Natural killer cell (primary cell): Measurements from ENCODE around the gene KIRREL3. TPM values are rescaled to one million over a fixed set of nuclear protein-coding genes. Genes with fewer than 3 reads are reported as not detected.

Experiments used
- ATAC-seq, 3 donors: fragments of 150-1000 bp in 2 of 3; fragments of 200-7000 bp in 1 of 3; cut with Tn5 transposase; 1 replicate in 1 of 3; 2 replicates in 2 of 3; pipeline ENCODE4 v1.10.0; 2021; ENCODE audit warnings: mild to moderate bottlenecking in 2 of 3, moderate library complexity in 2 of 3
- DNase-seq, 2 donors: peaks; one replicate each; pipeline versions ENCODE4 v3.0.0 to v3.0.0-alpha.2; 2013 to 2021; ENCODE audit warnings: mixed read lengths in 1 of 2
- H3K27ac ChIP-seq: one replicate; pipeline ENCODE4 v1.5.1; 2013; ENCODE audit warnings: mild to moderate bottlenecking, low read length
- H3K27me3 ChIP-seq: one replicate; pipeline ENCODE4 v1.6.1; 2013; ENCODE audit warnings: low read length; ENCODE audit not compliant: control insufficient read depth, insufficient read depth
- H3K36me3 ChIP-seq: one replicate; pipeline ENCODE4 v1.6.1; 2013; ENCODE audit warnings: low read length; ENCODE audit not compliant: control insufficient read depth, insufficient read depth
- H3K4me1 ChIP-seq: one replicate; pipeline ENCODE4 v1.6.1; 2013; ENCODE audit warnings: low read length; ENCODE audit not compliant: control insufficient read depth, insufficient read depth
- H3K4me3 ChIP-seq: one replicate; pipeline ENCODE4 v1.5.1; 2013; ENCODE audit warnings: low read length
- H3K9me3 ChIP-seq: one replicate; pipeline ENCODE4 v1.6.1; 2013; ENCODE audit warnings: low read length; ENCODE audit not compliant: control insufficient read depth, insufficient read depth
- H3K27ac Mint-ChIP-seq, 2 donors: one replicate each; pipeline ENCODE4 v1.8.0; 2022; ENCODE audit warnings: mild to moderate bottlenecking in 2 of 2, mixed read lengths in 2 of 2, moderate library complexity in 1 of 2
- H3K27me3 Mint-ChIP-seq, 2 donors: one replicate each; pipeline ENCODE4 v1.8.0; 2022; ENCODE audit warnings: low read depth in 2 of 2, mixed read lengths in 2 of 2
- H3K36me3 Mint-ChIP-seq: one replicate; pipeline ENCODE4 v1.8.0; 2022; ENCODE audit warnings: mixed read lengths
- H3K4me1 Mint-ChIP-seq, 2 donors: one replicate each; pipeline ENCODE4 v1.8.0; 2022; ENCODE audit warnings: mixed read lengths in 2 of 2
- H3K4me3 Mint-ChIP-seq: one replicate; pipeline ENCODE4 v1.8.0; 2022; ENCODE audit warnings: mild to moderate bottlenecking, moderate library complexity, mixed read lengths
- H3K9me3 Mint-ChIP-seq, 2 donors: one replicate each; pipeline ENCODE4 v1.8.0; 2022; ENCODE audit warnings: mixed read lengths in 2 of 2
- CTCF ChIP-seq: fragments of 200-600 bp; IDR thresholded peaks from one replicate; pipeline ENCODE4 v1.8.0; 2022; ENCODE audit warnings: antibody characterized with exemption
- WGBS: methylation state at CpG from one replicate; pipeline ENCODE4 v1.1.7; 2013; ENCODE audit warnings: missing lambda C conversion rate; ENCODE audit not compliant: insufficient coverage; 5-methylcytosine and 5-hydroxymethylcytosine counted together
- intact Hi-C: fragments of 100-400 bp; cut with micrococcal nuclease; formaldehyde crosslinking; loops from one replicate; pipeline ENCODE4 v1.14.2; 2022
- total RNA-seq, 4 donors: library from RNA; stranded (reverse); fragments of 120-200 nt in 1 of 4; gene quantifications; one replicate each; pipeline versions ENCODE4 v1.2.3 to v1.2.4, GENCODE V29; 2013 to 2022

Gene KIRREL3
- total RNA-seq, 3 donors from 2014 or later (not counting 1 experiment from before 2014, with no cell fraction given), result not detected

GRCh38 chr11:126424471-126425039, 576.0 kb downstream of the KIRREL3 start:
- Histone ChIP-seq H3K9me3 (no peaks in the 10 kb centered on the region), H3K36me3 (no peaks in the 10 kb centered on the region), H3K27ac (no peak overlapping the region), H3K27me3 (no peaks in the 10 kb centered on the region), H3K4me3 (no peak overlapping the region), H3K4me1 (peaks cover 14% of the 10 kb centered on the region)
- peaks cover 20 to 37% of the 10 kb centered on the region in 2 donors for H3K4me1 Mint-ChIP-seq
- no peaks in the 10 kb centered on the region for H3K9me3 Mint-ChIP-seq
- intact Hi-C loops, result no loop called here
- H3K4me3 Mint-ChIP-seq, result no peak overlapping the region
- TF ChIP-seq CTCF, result no peak
- H3K27ac Mint-ChIP-seq, result peak overlapping the region in 1 of 2 donors; percentile 68
- ATAC-seq, result no peak
- no peaks in the 10 kb centered on the region for H3K27me3 Mint-ChIP-seq
- 92% methylated on average over 30 of the region's 30 CpGs for WGBS
- DNase-seq, result no peak
- H3K36me3 Mint-ChIP-seq, result no peaks in the 10 kb centered on the region

- intact Hi-C loops, result no loop called here
- H3K4me3 Mint-ChIP-seq, result no peak overlapping the region
- no peaks in the 10 kb centered on the region for H3K27me3 ChIP-seq
These were observed 576.8 kb downstream of the KIRREL3 start for GRCh38 chr11:126423743-126424142.

GRCh38 chr11:126423154-126423553, 577.4 kb downstream of the KIRREL3 start:
- Mint-ChIP-seq H3K27me3 (no peaks in the 10 kb centered on the region), H3K9me3 (no peaks in the 10 kb centered on the region), H3K27ac (no peak overlapping the region), H3K36me3 (no peaks in the 10 kb centered on the region), H3K4me1 (peaks cover 20 to 36% of the 10 kb centered on the region in 2 donors), H3K4me3 (no peak overlapping the region)
- DNase-seq, result no peak
- Histone ChIP-seq H3K27ac (no peak overlapping the region), H3K36me3 (no peaks in the 10 kb centered on the region), H3K4me1 (peaks cover 14% of the 10 kb centered on the region), H3K27me3 (no peaks in the 10 kb centered on the region), H3K4me3 (no peak overlapping the region), H3K9me3 (no peaks in the 10 kb centered on the region)
- no peak for ATAC-seq
- intact Hi-C loops, result no loop called here
- WGBS, result 31% methylated on average over 2 of the region's 2 CpGs
- no peak for TF ChIP-seq CTCF

More at GRCh38 chr11:126423743-126424142, 576.8 kb downstream of the KIRREL3 start:
- Histone ChIP-seq H3K4me1 (peaks cover 14% of the 10 kb centered on the region), H3K4me3 (no peak overlapping the region), H3K36me3 (no peaks in the 10 kb centered on the region), H3K9me3 (no peaks in the 10 kb centered on the region), H3K27ac (no peak overlapping the region)
- H3K4me1 Mint-ChIP-seq, result peaks cover 20 to 37% of the 10 kb centered on the region in 2 donors
- no peak overlapping the region for H3K27ac Mint-ChIP-seq
- TF ChIP-seq CTCF, result no peak
- WGBS, result 81% methylated on average over 10 of the region's 11 CpGs
- ATAC-seq, result no peak
- no peaks in the 10 kb centered on the region for H3K36me3 Mint-ChIP-seq
- no peaks in the 10 kb centered on the region for H3K9me3 Mint-ChIP-seq
- no peaks in the 10 kb centered on the region for H3K27me3 Mint-ChIP-seq
- DNase-seq, result no peak

GRCh38 chr11:126422446-126422845, 578.1 kb downstream of the KIRREL3 start:
- H3K27me3 Mint-ChIP-seq, result no peaks in the 10 kb centered on the region
- no peak overlapping the region for H3K4me3 ChIP-seq
- no peak for ATAC-seq
- no peak for DNase-seq
- peaks cover 9% of the 10 kb centered on the region for H3K4me1 ChIP-seq
- H3K27ac Mint-ChIP-seq, result no peak overlapping the region
- no peaks in the 10 kb centered on the region for H3K36me3 Mint-ChIP-seq
- H3K4me1 Mint-ChIP-seq, result peaks cover 14 to 28% of the 10 kb centered on the region in 2 donors
- intact Hi-C loops, result no loop called here
- H3K36me3 ChIP-seq, result no peaks in the 10 kb centered on the region
- H3K9me3 Mint-ChIP-seq, result no peaks in the 10 kb centered on the region
- no peaks in the 10 kb centered on the region for H3K9me3 ChIP-seq
- H3K27ac ChIP-seq, result no peak overlapping the region
- H3K27me3 ChIP-seq, result no peaks in the 10 kb centered on the region
- WGBS, result 90% methylated on average over 2 of the region's 2 CpGs
- TF ChIP-seq CTCF, result no peak
- no peak overlapping the region for H3K4me3 Mint-ChIP-seq
